ENCODE results near the gene KRTAP10-9. TPM values are rescaled to one million over a fixed set of nuclear protein-coding genes. Genes with fewer than 3 reads are reported as not detected.
A peak's percentile ranks its signal among the peaks of the same experiment; 100 is the strongest.
"Not testable (repeated sequence)": the region's sequence is repeated elsewhere in the genome, so short reads cannot be mapped to it uniquely, and the experiment has no call there.

Gene KRTAP10-9, protein sequence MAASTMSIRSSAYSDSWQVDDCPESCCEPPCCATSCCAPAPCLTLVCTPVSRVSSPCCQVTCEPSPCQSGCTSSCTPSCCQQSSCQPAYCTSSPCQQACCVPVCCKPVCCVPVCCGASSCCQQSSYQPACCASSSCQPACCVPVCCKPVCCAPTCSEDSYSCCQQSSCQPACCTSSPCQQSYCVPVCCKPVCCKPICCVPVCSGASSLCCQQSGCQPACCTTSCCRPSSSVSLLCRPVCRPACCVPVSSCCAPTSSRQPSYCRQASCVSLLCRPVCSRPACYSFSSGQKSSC
- total RNA-seq, result not detected
- long read RNA-seq, result 0 reads

DNA sequence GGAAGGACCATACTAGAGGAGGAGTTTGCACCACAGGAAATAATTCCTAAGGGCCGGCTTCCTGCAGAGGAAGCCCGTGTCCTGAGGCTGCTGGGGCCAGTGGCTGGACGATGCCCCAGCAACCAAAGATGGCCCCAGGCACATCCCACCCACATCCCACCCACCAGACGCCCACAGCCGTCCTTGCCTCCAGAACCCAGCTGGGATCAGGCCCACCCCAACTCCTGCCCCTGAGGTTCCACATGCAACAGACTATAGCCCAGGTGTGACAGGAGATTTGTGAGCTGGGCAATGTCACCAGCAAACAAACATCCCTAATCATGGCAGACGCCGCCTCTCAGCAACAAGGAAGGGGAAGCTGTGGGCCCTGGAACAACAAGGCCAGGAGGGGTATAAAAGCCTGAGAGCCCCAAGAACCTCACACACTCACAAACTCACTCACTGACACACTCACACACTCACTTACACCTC, at the start of gene KRTAP10-9:
KRTAP10-9 (plus strand) TSS at position 421 of the 471 bp plus-strand sequence. CDS start 79 bp downstream, outside the sequence.
- DNase-seq, result no peak
- intact Hi-C loops (cut with DNase I), result no loop called here
- no peak for ATAC-seq

DNA sequence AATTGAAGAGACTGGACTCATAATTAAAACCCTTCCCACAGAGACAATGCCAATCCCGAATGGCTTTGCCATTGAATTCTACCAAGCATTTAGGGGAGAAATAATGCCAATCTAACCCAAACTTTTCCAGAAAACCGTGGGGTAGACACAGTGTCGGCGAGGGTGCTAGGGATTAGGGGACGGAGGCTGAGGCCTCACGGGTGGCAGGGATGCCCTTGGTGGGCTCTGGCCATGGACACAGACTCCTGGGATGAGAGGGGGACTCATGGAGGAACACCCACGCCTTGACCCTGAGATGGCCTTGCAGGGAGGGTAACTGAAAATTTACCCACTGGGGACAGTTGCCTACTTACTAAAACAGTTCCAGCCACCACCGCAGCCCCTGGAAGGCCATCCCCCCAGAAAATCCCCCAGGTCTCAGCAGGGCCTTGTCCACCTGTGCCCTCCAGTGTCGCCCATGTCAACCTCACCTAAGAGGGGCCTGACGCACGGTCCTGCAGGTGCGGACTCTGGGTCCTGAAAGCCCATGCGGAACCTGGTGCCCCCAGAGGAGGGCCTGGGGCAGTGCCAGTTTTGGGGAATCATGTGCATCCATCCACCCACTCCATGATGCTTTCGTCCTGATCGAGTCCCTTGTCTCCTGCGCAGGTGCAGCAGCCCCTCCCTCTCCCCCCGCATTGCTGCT, 48.4 kb upstream of the KRTAP10-9 start:
- ATAC-seq (no peak), DNase-seq (no peak)
- intact Hi-C loops (cut with DNase I), result no loop called here

DNA sequence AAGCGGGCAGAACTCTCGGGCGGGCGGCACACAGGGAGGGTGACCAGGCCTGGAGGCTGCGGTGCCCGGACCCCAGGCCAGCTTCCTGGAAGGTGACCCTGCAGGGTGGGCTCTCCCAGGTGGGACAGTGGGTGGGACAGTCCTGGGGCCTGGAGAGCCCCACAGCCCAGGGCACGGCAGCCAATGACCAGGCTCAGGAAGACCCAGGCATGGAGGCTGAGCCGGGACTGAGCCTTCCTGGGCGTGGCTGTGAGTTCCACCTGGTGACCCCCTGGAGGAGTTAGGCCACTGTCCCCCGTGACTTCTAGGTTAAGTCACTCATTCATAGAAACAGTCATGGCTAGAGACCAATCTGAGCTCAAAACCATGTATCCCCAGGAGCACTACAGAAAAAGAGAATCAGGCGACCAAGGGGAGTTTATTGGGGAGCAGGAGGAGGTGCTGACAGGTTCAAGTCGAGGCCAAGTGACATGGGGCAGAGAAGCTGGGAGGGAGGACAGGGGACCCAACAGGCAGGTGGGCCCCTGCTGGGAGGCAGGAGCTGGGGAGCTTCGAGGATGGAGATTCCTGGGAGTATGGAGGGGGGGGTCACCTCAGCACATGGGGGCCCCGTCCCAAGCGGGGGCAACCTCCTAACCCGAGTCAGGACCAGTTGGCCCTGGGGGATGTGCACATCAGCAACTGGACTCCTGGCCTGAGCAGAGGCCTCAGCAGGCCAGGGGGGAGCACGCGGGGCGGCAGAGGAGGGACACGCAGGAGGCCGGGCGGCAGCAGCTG, 47.6 kb upstream of the KRTAP10-9 start:
- intact Hi-C loops (cut with DNase I), result no loop called here
- ATAC-seq, result no peak
- no peak for DNase-seq

DNA sequence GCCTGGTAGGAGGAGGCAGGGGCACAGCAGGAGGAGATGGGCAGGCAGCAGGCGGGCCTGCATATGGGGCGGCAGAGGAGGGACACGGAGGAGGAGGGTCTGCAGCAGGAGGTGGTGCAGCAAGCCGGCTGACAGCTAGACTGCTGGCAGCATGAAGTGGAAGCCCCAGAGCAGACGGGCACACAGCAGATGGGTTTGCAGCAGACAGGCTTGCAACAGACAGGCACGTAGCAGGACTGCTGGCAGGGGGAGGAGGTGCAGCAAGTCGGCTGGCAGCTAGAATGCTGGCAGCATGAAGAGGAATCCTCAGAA, 47.1 kb upstream of the KRTAP10-9 start:
- DNase-seq (no peak), ATAC-seq (no peak)
- intact Hi-C loops (cut with DNase I), result no loop called here

DNA sequence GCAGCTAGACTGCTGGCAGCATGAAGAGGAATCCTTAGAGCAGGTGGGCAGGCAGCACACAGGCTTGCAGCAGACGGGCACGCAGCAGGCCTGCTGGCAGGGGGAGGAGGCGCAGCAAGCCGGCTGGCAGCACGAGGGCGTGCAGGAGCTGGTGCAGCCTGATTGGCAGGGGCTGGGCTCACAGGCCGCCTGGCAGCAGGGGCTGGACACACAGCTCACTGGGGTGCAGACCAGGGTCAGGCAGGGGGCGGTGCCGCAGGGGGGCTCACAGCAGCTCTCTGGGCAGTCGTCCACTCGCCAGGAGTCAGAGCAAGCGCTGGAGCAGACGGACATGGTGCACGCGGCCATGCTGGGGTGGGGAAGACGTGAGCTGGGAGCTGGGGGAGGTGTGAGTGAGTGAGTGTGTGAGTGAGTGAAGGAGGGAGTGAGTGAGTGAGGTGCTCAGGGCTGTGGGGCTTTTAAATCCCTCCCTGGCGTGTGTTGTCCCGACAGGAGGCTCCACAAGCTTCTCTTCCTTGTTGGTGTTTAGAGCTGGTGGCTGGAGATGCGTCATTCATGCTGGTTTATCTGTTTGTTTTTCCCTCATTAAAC, 46.6 kb upstream of the KRTAP10-9 start, which contains the start of gene KRTAP10-5:
KRTAP10-5 (minus strand) TSS at position 374 of the 591 bp plus-strand sequence; CDS start at position 348, 26 bp downstream.
- ATAC-seq; DNase-seq; intact Hi-C loops (cut with DNase I): not testable (repeated sequence)

DNA sequence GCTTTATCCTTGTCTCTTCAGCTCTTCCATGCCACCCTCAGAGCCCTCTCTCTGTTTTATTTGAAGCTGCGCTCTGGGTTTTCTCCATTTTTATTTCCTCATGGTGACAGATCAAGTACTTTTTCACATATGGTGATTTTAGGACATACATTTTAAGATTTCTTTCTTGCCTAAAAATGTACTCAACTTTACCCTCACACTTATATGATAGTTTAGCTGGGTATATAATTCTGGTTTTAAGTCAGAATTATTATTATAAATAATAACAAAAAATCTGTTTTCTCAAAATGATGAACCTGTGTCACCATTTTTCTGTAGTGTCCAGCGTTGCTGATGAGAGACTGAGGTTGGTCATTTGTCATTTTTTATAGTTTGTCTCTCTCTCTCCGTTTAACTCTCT, 45.7 kb upstream of the KRTAP10-9 start:
- DNase-seq (no peak), ATAC-seq (no peak)
- intact Hi-C loops (cut with DNase I), result no loop called here

DNA sequence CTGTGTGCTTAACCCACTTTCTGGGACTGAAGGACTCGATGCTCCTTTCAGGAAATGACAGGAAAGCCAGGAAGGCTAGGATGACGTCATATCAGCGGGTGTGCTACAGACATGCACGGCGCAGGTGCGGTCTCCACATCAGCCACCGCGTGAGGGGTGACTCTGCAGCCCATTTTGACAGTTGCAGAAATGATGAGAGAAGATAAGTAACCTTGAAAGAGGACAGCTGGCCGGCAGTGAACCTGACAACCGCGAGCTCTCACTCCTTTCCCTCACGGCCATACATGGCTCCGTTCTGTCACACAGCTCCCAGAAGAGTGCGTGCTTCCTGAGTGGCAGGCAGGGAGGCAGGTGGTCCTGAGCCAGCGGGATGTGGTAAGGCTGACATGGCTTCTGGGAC, 44.8 kb upstream of the KRTAP10-9 start:
- intact Hi-C loops (cut with DNase I), result no loop called here
- ATAC-seq (no peak), DNase-seq (no peak)

DNA sequence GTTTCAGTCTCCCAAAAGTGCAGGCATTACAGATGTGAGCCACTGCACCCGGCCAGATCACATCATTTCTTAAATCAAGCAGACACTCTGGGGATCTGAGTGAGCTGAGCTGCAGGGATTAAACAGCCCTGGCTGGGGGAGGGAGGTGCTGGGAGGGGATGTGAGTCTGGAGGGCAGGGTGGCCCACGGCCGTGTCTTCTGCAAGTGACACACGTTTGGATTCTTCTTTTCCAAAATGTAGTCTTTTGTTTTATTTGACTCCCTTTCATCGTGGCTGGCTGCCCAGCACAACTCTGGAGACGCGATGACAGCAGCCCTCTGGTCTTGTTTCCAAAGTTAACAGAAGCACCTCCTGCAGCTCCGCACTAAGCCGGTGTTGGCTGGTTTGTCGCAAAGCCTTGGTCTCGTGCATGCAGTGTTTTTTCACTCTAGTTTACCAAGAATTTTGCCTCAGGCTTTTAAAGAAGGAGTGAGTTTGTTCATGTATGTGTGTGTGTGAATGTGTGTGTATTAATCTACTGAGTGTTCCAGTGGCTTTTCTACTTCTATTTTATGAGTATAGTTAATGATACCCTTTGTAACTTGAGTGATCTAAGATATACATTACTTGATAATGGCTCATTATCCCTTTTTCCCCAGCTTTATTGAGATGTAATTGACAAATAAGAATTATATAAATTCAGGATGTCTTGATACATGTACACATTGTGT, 43.6 kb upstream of the KRTAP10-9 start:
- ATAC-seq (peak in 1 of 2 donors; percentile 77), DNase-seq (no peak)
- intact Hi-C loops (cut with DNase I), result no loop called here

DNA sequence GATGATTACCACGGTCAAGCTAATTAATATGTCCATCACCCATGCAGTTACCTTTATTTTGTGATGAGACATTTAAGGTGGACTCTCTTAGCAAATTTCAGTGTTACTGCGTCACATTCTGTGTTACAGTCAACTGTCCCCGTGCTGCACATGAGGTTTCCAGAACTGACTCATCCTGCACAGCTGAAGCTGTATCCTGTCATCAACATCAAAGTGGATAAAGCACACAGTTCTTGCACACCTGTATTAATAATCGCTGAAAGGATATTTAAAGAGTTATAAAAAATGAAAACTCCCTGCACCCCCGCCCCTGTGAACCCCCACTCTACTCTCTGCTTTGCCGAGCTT, 43.1 kb upstream of the KRTAP10-9 start:
- no peak for DNase-seq
- intact Hi-C loops (cut with DNase I), result no loop called here
- ATAC-seq, result no peak

DNA sequence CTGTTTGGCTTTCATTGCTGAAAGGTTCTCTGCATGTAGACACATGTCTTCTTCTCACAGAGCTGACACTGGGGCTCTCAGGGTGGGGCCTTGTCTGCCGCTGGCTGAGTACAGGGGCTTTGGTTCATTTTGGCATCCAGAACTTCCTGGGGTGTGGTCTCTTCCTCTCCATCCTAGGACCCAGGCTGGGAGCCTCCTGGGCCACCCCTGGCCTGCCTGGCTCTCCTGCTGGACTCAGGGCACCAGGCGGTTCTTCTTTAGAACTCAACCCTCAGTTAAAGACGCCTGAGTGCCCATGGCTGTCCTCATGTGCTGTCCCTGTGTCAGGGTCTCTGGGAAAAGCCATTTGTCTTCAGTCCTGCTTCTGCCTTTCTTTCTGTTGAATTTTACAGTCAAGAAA, 41.0 kb upstream of the KRTAP10-9 start:
- ATAC-seq (no peak), DNase-seq (no peak)
- intact Hi-C loops (cut with DNase I), result no loop called here

DNA sequence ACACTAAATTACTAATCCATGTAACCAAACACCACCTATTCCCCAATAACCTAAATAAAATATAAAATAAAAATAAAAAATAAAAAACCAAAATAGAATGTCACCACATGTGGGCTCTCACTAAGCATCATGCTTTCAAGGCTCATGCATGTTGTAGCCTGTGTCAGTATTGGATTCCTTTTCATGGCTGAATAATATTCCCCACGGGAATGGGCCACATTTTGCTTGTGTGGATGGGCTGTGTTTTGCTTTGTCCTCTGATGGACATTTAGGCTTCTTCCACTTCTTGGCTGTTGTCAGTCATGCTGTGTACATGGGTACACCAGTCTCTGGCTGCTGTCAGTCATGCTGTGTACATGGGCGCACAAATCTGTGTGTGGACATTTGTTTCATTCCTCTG, 37.8 kb upstream of the KRTAP10-9 start:
- intact Hi-C loops (cut with DNase I), result no loop called here
- ATAC-seq (no peak), DNase-seq (no peak)

DNA sequence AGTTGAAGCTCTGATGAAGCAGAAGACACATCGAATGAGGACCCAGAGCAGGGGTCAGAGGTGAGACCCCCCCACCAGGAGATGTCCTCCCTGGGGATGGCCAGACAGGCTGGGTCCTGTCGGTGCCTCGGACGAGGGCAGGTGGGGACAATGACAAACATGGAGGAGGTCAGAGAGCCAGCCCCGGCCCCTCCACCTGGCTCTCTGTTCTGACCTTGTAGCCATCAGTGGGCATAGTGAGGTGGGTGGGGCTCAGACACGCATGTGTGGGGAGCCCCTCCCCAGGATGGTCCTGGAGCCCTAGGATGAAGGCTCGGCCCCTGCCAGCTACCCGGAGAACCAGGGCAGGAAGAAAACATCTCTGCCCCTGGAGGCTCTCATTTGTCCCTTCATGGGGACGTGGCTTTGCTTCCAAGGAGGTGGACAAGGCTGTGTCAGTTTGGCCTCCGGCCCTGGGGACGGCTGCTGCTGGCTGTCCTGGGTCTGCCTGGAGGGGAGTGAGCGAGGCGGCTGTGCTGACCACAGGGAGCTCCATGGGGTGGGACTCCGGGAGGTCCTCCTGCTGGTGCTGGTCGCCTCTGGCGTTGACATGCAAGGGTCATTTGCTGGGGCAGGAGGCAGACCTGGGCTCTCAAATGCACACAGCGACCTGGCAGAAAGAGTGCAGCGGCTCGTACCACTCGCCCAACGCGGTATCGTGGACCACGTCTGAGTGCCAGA, 37.1 kb upstream of the KRTAP10-9 start:
- no peak for DNase-seq
- intact Hi-C loops (cut with DNase I), result no loop called here
- ATAC-seq, result no peak

DNA sequence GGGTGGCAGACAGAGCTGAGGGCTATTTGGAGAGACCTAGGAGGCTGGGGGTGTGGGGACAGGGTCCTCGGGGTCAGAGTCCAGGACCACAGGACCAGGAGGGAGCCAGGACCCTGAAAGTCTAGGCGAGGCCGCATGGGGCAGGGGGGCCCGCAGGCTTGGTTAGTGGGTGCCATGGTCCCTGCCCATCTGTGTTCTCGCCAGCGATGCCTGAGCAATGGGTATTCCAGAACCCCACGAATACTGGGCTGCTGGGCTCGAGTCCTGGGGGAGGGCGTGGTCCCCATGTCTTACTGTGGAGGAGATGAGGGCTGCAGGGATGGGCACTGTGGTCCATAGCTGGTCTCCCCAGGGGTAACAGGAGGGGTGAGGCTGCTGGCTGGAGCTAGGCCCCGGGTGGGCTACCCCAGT, 36.6 kb upstream of the KRTAP10-9 start:
- no peak for ATAC-seq

DNA sequence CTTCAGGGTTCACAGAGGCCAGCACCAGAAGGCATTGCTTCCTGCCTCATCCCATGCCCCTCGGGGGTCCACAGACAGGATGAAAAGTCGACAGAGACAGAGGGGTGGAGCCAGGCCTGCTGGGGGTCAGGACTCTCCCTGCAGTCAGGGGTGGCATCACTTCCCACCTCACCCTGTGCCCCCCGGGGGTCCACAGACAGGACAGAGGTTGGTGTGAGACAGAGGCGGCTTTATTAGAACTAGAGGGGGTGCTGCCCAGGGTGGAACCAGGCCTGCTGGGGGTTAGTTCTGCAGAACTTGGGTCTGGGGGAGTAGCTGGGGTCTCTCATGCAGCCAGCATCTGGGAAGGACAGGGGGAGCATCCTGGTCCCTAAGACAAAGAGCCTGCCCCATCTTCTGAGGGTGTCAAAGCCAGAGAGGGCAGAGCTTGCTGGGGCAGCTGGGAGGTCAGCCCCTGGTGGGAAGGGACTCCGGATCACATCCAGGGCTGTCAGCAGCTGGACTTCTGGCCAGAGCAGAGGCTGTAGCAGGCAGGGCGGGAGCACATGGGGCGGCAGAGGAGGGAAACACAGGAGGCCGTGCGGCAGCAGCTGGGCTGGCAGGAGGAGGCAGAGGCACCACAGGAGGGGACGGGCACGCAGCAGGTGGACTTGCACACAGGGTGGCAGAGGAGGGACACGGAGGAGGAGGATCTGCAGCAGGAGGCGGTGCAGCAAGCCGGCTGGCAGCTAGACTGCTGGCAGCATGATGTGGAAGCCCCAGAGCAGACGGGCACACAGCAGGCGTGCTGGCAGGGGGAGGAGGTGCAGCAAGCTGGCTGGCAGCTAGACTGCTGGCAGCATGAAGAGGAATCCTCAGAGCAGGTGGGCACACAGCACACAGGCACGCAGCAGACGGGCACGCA, 35.7 kb upstream of the KRTAP10-9 start:
- DNase-seq; intact Hi-C loops (cut with DNase I); ATAC-seq: not testable (repeated sequence)

More for the DNA sequence above, 36.6 kb upstream of the KRTAP10-9 start:
- intact Hi-C loops (cut with DNase I), result no loop called here
- DNase-seq, result no peak

DNA sequence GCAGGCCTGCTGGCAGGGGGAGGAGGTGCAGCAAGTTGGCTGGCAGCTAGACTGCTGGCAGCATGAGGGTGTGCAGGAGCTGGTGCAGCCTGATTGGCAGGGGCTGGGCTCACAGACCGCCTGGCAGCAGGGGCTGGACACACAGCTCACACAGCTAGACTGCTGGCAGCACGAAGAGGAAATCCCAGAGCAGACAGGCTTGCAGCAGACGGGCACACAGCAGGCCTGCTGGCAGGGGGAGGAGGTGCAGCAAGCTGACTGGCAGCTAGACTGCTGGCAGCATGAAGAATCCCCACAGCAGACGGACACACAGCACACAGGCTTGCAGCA, 35.1 kb upstream of the KRTAP10-9 start:
- DNase-seq; intact Hi-C loops (cut with DNase I): not testable (repeated sequence)
- peak in 1 of 2 donors; percentile 22 for ATAC-seq

DNA sequence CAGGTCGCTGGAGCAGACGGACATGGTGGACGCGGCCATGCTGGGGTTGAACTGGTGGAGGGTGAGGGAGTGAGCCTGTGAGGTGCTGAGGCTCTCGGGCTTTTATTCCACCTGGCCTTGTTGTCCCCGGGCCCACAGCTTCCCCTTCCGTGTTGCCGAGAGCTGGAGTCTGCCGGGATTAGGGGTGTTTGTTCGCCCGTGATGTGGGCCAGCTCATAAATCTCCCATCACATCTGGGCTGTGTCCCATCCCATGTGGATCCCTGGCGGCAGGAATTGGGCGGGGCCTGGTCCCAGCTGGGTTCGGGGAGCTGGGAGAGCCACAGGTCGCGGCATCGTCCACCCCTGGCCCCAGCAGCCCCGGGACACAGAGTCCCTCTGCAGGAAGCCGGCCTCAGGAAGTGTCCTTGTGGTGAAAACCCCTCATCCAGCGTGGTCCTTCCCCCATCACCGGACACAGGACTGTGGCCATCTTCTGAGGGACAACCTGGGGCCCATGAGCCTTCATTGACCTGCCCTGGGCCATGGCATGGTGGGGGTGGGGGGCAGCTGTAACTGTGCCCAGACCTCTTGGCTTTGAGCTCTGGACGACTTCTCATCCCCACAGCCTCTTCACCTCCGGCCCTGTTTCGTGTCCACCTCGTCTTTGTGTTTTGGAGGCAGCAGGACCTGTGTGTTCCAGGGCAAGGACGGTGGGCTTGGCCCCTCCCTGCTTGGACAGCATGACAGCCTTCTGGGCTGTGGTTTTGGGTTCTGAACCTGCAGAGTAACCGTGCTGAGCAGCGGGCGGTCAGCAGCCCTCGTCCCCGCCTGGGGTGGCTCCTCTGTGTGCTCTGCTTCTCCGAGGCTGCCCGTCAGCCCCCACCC, 34.2 kb upstream of the KRTAP10-9 start, which contains the start of gene KRTAP10-6:
KRTAP10-6 (minus strand) TSS at position 60 of the 866 bp plus-strand sequence; CDS start at position 39, 21 bp downstream.
- intact Hi-C loops (cut with DNase I), result no loop called here
- DNase-seq (no peak), ATAC-seq (no peak)
